H1 (cell line): Measurements from ENCODE around the gene LYPD3. TPM values are rescaled to one million over a fixed set of nuclear protein-coding genes. Genes with fewer than 3 reads are reported as not detected.

Experiments
- polyA plus RNA-seq, 7 experiments: library from polyadenylated mRNA; depleted of rRNA in 3 of 7; stranded (reverse) in 5 of 7; unstranded in 2 of 7; fragments of >200 nt in 5 of 7; fragments of 200-250 nt in 2 of 7; gene quantifications; 1 replicate in 5 of 7; 2 replicates in 1 of 7; 4 replicates in 1 of 7; pipeline versions ENCODE4 v1.2.1 to v1.2.3, GENCODE V29; 2011 to 2013; ENCODE audit warnings: missing spikeins in 2 of 7, mixed read lengths in 2 of 7
- total RNA-seq: library from RNA; stranded (reverse); fragmentation: NEBNext Ultra II Directional; extraction: Animal tissue kit (Norgen Biotek cat#: 25700); gene quantifications from 2 replicates; pipeline ENCODE4 v1.2.1, GENCODE V29; 2021
- TF ChIP-seq, protein P1 (sequence below), 3 experiments: IDR thresholded peaks; 1 replicate in 2 of 3; 2 replicates in 1 of 3; pipeline versions ENCODE4 v1.5.1 to v1.6.1; 2011; ENCODE audit warnings: low read length in 3 of 3, mild to moderate bottlenecking in 3 of 3, inconsistent platforms in 2 of 3, low read depth in 1 of 3, moderate library complexity in 1 of 3; ENCODE audit not compliant: insufficient read depth in 1 of 3; ENCODE audit errors: control extremely low read depth in 1 of 3

LYPD3 gene
- total and polyA plus RNA-seq, 2 of the 8 experiments (the other 6 are each of a cell fraction or from before 2014, with no cell fraction given), result 4.1 to 16.4 TPM

DNA sequence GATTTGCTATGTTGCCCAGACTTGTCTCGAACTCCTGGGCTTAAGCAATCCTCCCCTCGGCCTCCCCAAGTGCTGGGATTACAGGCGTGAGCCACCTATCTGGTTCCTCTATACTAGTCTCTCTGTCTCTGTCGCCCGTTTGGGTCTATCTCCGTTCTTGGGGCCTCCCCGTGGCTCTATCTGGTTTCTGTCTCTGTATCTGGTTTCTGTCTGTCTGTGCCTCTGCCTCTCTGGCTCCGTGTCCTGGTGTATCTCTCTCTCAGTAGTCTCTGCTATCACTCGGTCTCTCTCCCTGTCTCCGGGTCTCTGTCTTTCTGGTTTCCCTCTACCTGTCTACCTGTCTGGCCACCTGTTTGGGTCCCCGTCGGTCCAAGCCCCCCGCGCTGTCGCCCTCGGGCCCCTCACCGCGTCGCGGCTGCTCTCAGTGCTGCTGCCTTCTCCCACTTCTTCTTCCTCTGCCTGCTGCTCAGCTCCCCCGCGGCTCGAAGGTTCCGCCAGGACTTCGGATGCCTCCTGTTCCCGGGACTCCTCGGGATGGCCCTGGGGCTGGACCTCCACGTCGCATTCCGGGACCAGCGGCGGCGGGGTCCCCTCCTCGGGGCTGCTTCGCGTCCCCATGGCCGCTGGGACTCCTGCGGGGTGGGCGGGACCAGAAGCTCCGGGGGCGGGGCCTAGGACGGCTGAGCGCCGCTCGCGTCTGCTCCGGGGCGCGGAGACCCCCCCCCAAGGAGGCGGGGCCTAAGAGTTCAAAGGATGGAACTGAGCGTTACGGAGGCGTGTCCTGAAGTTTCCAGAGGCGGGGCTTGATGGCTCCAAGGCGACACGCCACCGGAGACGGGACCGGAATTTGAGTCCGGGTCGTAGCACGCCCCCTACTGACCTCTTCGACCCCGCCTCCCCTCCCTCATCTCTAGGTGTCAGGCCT, 38.4 kb upstream of the LYPD3 start (continued):
- TF ChIP-seq, protein P1, sequence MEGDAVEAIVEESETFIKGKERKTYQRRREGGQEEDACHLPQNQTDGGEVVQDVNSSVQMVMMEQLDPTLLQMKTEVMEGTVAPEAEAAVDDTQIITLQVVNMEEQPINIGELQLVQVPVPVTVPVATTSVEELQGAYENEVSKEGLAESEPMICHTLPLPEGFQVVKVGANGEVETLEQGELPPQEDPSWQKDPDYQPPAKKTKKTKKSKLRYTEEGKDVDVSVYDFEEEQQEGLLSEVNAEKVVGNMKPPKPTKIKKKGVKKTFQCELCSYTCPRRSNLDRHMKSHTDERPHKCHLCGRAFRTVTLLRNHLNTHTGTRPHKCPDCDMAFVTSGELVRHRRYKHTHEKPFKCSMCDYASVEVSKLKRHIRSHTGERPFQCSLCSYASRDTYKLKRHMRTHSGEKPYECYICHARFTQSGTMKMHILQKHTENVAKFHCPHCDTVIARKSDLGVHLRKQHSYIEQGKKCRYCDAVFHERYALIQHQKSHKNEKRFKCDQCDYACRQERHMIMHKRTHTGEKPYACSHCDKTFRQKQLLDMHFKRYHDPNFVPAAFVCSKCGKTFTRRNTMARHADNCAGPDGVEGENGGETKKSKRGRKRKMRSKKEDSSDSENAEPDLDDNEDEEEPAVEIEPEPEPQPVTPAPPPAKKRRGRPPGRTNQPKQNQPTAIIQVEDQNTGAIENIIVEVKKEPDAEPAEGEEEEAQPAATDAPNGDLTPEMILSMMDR (IDR thresholded peaks at IDR 0.05; ENCODE audit: control extremely low read depth in 1 of 3, insufficient read depth in 1 of 3, low read depth in 1 of 3, low read length in 3 of 3), result peak; percentile 33 to 52 (median 51); a peak in 3 of 4 replicates
- TF ChIP-seq, all 59 proteins: peak for 4
